Activated CD4-positive, alpha-beta T cell treated with anti-CD3 and anti-CD28 coated beads, Interleukin-2, Interleukin-4, amounts not matched to agents 100 ng/mL and 50 ng/mL, durations not matched to agents 16 hours and 8 hours (primary cell): ENCODE data around the gene PRDX2.

Experiments
- DNase-seq: peaks from one replicate; pipeline ENCODE4 v3.0.0-alpha.2; 2020; ENCODE audit warnings: low spot score

Gene PRDX2

DNA sequence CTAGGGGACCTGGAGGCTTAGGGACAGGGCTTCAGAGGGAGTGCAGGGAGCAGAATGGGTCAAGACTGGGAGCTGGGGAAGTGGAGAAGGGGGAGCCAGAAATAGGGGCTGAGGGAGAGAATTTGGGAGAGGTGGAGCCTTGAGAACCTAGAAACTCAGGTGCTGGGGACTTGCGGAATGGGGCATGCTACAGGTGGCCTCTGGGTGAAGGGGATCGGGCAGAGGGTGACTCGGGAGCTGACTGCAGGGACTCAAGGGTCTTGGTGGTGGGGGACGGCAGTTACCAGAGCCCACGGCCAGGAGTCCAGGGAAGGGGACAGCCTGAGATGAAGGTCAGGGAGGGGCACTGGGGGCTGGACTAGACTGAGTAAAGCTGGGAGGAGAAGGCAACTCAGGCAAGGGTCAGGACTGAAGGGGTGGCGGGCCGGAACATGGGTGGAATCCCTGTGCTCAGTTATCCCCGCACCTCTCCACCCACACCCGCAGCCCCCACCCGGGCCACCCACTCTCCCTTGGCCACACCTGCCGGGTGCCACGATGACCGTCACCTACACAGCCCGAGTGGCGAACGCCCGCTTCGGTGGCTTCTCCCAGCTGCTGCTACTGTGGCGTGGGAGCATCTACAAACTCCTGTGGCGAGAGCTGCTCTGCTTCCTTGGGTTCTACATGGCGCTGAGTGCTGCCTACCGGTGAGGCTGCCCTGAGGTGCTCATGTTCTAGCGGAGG, 49.4 kb downstream of the PRDX2 start:
- DNase-seq = no peak

DNA sequence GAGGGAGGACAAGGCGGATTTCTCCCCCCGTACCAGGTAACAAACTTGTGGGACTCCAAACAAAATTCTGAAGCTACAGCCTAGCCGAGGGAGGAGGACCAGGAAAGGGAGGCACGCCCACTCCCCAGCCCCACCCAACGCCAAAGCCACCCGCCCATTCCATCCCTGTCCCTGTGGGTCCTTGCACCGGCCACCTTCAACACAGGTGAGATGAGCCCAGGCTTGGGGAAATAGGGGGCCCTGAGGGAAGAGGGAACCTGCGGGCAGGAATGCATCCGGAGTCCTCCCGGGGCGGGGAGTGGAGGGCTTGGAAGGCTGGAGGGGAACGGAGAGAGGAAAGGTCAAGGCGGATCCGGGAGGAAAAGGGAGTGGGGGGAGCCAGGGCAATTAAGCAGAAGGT, 50.0 kb downstream of the PRDX2 start, which contains the start of gene BEST2:
BEST2 (plus strand) TSS at position 157 of the 400 bp plus-strand sequence. CDS start 802 bp downstream, outside the sequence.
- DNase-seq = no peak

DNA sequence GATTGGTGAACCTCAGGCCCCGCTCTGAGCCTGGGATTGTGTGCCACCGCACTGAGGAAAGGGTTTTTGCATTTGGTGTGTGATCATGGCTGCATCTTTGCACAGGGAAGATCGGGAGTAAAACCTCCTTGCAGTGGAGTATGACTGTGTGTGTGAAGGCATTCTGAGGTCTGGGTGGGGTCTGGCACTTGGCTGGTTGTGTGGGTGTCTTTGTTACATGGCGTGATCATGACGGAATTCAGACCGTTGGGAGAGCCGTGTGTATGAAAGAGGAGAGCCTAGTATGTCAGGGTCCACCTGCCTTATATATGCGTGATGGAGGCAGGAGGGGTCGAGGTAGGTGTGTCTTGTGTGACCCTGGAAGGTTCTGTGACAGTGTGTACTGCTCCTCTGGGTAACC, 50.7 kb downstream of the PRDX2 start:
- DNase-seq = no peak

DNA sequence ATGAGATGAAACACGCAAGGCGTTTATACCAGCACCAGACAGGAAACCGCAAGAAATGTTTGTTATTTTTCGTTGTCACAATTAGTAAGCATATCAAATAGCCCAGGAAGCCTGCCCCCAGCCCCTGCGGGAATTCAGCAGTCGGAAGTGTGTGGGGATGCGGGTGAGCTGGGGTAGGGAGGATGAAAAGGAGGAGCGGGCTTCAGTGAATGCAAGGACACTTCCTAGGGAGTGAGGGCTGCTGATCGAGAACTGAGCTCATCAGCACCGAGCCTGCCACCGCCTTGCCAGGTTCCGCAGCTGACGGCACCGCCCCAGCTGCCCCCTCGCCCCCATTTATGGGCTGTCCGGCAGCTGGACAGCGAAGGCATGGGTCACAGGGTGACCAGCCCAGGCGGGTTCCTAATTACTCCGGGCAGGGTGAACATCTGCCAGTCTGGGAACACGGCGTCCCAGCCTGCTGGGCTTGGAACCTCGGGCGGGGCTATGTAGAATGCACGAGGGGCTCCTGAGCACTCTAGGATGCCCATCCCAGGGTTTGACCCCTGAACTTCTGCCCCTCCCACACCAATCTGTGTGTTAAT, 51.6 kb downstream of the PRDX2 start:
- DNase-seq = no peak

DNA sequence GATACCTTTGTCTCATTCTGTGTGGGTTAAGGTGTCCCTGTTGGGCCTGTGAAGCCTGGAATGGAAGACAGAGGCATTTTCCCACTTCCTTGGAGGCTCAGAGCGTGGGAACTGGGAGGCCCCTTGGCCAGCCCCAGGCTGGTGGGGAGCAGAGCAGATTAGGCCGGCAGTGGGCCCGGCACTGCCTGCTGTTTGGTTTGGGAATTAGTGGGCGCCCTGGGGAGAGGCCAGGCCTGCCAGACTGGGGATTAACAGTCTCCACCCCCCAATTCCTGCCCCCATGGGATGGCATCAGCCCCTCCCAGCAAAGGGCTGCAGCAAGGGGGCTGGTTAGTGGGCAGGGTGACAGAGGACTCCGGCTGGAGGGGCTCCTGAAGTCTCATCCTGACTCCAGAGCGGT, 53.1 kb downstream of the PRDX2 start:
- no peak for DNase-seq
